ENCODE data around the gene CDC14B. TPM values are rescaled to one million over a fixed set of nuclear protein-coding genes. Genes with fewer than 3 reads are reported as not detected.

Gene CDC14B
- total and polyA plus RNA-seq, 2 donors from 2014 or later: 9.1 to 19.6 TPM

DNA sequence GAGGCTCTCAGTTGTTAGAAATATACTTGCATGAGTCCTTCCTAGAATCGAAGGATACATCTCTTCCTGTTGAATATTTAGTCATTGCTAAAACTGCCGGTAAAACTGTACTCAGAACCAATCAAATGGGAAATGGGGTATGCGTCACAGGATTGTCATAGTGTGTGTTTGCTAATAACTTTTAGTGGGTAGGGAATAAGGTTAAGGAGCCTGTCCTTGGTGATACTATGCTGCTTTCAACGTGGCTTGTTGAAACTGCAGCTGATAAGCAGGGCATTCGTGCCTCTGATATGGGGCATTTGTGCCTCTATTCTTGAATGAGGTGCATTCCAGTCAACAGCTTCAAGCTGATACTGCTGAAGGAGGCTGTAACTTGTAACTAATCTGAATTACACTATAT, 143.1 kb downstream of the CDC14B start:
- H3K4me1 ChIP-seq (ENCODE audit: control insufficient read depth in 2 of 3, insufficient read depth in 2 of 3, low read depth in 1 of 3, low read length in 3 of 3): no peaks in the 10 kb centered on the region
- no peak for FAIRE-seq
- intact Hi-C loops (cut with DNase I): no loop called here

DNA sequence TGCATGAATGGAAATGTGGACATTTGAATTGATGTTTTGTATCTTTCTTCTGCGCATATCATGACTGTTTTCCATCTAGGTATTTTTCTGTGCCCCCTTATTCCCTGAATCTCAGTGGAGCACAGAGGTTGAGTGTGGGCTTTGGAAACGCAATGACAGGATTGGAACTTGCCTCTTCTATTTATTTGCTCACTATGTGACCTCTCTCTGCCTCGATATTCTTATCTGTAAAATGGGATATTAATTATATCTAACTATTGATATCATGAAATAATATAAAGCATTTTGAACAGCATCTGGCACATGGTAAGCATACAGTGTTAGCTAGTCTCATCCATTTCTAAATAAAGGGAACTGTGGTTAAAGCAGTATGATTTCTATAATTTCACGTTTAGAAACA, 143.6 kb downstream of the CDC14B start:
- no peak overlapping the region for H3K4me3 ChIP-seq (ENCODE audit: low read length in 3 of 3)
- FAIRE-seq: no peak
- no peaks in the 10 kb centered on the region for H3K9me3 ChIP-seq (ENCODE audit: control insufficient read depth in 2 of 3, insufficient read depth in 1 of 3, low read length in 3 of 3)
- DNase-seq: no peak
- no peak overlapping the region for H3K9ac ChIP-seq (ENCODE audit: low read length in 3 of 3)
- no peaks in the 10 kb centered on the region for H3K27me3 ChIP-seq (ENCODE audit: control insufficient read depth, insufficient read depth, low read length)
- intact Hi-C loops (cut with DNase I): no loop called here
- no peaks in the 10 kb centered on the region for H3K4me1 ChIP-seq (ENCODE audit: control insufficient read depth in 2 of 3, insufficient read depth in 2 of 3, low read depth in 1 of 3, low read length in 3 of 3)
- H3K36me3 ChIP-seq (ENCODE audit: control insufficient read depth in 2 of 3, insufficient read depth in 3 of 3, low read length in 3 of 3): peaks cover 0 to 27% (median 18%) of the 10 kb centered on the region in 3 donors
- TF ChIP-seq, protein P1, sequence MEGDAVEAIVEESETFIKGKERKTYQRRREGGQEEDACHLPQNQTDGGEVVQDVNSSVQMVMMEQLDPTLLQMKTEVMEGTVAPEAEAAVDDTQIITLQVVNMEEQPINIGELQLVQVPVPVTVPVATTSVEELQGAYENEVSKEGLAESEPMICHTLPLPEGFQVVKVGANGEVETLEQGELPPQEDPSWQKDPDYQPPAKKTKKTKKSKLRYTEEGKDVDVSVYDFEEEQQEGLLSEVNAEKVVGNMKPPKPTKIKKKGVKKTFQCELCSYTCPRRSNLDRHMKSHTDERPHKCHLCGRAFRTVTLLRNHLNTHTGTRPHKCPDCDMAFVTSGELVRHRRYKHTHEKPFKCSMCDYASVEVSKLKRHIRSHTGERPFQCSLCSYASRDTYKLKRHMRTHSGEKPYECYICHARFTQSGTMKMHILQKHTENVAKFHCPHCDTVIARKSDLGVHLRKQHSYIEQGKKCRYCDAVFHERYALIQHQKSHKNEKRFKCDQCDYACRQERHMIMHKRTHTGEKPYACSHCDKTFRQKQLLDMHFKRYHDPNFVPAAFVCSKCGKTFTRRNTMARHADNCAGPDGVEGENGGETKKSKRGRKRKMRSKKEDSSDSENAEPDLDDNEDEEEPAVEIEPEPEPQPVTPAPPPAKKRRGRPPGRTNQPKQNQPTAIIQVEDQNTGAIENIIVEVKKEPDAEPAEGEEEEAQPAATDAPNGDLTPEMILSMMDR (IDR thresholded peaks at IDR 0.05; ENCODE audit: borderline replicate concordance, extremely low read depth, insufficient read depth): no peak
- no peak overlapping the region for H3K27ac ChIP-seq (ENCODE audit: low read depth in 2 of 2, low read length in 2 of 2)

More for the DNA sequence above, 143.1 kb downstream of the CDC14B start:
- Histone ChIP-seq H3K9ac (ENCODE audit: low read length in 3 of 3) (no peak overlapping the region), H3K36me3 (ENCODE audit: control insufficient read depth in 2 of 3, insufficient read depth in 3 of 3, low read length in 3 of 3) (peaks cover 0 to 24% (median 18%) of the 10 kb centered on the region in 3 donors), H3K27ac (ENCODE audit: low read depth in 2 of 2, low read length in 2 of 2) (no peak overlapping the region), H3K4me3 (ENCODE audit: low read length in 3 of 3) (no peak overlapping the region), H3K9me3 (ENCODE audit: control insufficient read depth in 2 of 3, insufficient read depth in 1 of 3, low read length in 3 of 3) (no peaks in the 10 kb centered on the region), H3K27me3 (ENCODE audit: control insufficient read depth, insufficient read depth, low read length) (no peaks in the 10 kb centered on the region)
- TF ChIP-seq, protein P1 (IDR thresholded peaks at IDR 0.05; ENCODE audit: borderline replicate concordance, extremely low read depth, insufficient read depth): no peak
- no peak for DNase-seq

DNA sequence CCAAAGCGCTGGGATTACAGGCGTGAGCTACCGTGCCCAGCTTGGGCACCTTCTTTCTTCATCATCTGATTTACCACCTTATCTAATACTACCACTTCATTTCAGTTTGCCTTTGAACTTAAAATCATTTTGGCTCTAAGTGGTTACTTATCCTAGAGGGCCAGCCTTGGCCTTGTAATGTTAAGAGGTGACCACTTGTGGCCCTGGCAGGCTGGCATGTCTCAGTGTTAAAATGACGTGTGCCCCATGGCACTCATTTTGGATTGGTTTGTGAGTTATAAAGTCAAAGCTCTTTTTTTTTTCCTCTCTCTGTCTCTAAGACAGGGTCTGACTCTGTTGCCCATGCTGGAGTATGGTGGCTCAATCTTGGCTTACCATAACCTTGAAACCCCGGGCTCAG, 151.9 kb downstream of the CDC14B start:
- Histone ChIP-seq H3K9ac (ENCODE audit: low read length in 3 of 3) (no peak overlapping the region), H3K27ac (ENCODE audit: low read depth in 2 of 2, low read length in 2 of 2) (no peak overlapping the region), H3K9me3 (ENCODE audit: control insufficient read depth in 2 of 3, insufficient read depth in 1 of 3, low read length in 3 of 3) (no peaks in the 10 kb centered on the region), H3K36me3 (ENCODE audit: control insufficient read depth in 2 of 3, insufficient read depth in 3 of 3, low read length in 3 of 3) (peaks cover 0 to 27% (median 11%) of the 10 kb centered on the region in 3 donors), H3K27me3 (ENCODE audit: control insufficient read depth, insufficient read depth, low read length) (no peaks in the 10 kb centered on the region), H3K4me1 (ENCODE audit: control insufficient read depth in 2 of 3, insufficient read depth in 2 of 3, low read depth in 1 of 3, low read length in 3 of 3) (no peaks in the 10 kb centered on the region), H3K4me3 (ENCODE audit: low read length in 3 of 3) (no peak overlapping the region)
- intact Hi-C loops (cut with DNase I): no loop called here
- FAIRE-seq: no peak
- TF ChIP-seq, protein P1 (IDR thresholded peaks at IDR 0.05; ENCODE audit: borderline replicate concordance, extremely low read depth, insufficient read depth): no peak
- no peak for DNase-seq

DNA sequence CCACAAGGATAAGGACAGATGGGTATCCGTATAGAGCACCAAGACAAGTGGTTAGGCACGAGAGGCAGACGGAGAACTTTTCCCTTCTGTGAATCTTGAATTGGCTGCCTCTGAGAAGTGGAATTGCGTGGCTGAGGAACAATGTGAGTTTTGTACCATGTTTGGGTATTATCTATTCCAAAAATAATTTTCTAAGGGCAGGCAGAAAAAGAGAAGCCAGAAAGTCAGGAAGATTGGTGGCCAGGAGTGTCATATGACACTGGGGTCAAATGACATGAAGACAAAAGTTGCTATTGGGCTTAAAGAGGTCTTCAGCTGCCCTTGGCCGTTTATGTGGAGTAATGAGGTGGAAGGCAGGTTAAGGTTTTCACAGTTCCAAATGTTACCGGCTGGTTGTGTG, 155.2 kb downstream of the CDC14B start:
- Histone ChIP-seq H3K4me1 (ENCODE audit: control insufficient read depth in 2 of 3, insufficient read depth in 2 of 3, low read depth in 1 of 3, low read length in 3 of 3) (no peaks in the 10 kb centered on the region), H3K9ac (ENCODE audit: low read length in 3 of 3) (no peak overlapping the region), H3K27me3 (ENCODE audit: control insufficient read depth, insufficient read depth, low read length) (no peaks in the 10 kb centered on the region), H3K27ac (ENCODE audit: low read depth in 2 of 2, low read length in 2 of 2) (no peak overlapping the region), H3K4me3 (ENCODE audit: low read length in 3 of 3) (no peak overlapping the region), H3K9me3 (ENCODE audit: control insufficient read depth in 2 of 3, insufficient read depth in 1 of 3, low read length in 3 of 3) (no peaks in the 10 kb centered on the region), H3K36me3 (ENCODE audit: control insufficient read depth in 2 of 3, insufficient read depth in 3 of 3, low read length in 3 of 3) (peaks cover 0 to 23% (median 6%) of the 10 kb centered on the region in 3 donors)
- no peak for FAIRE-seq
- TF ChIP-seq, protein P1 (IDR thresholded peaks at IDR 0.05; ENCODE audit: borderline replicate concordance, extremely low read depth, insufficient read depth): no peak
- intact Hi-C loops (cut with DNase I): no loop called here
- DNase-seq: peak in 1 of 5 donors; percentile 23

All from kidney (tissue), 14 donors.